CD4-positive, alpha-beta T cell treated with Interleukin-6 for 4 hours (primary cell): Measurements from ENCODE around the gene CBX6.

Experiments used
- DNase-seq: peaks from one replicate; pipeline ENCODE4 v3.0.0-alpha.2; 2020; ENCODE audit warnings: mixed read lengths

The CBX6 gene

GRCh38 chr22:38815842-38816241 lies 56.2 kb downstream of the CBX6 start:
- no peak for DNase-seq
